HCT116 (cell line): ENCODE data around the gene PTPRO.

ENCODE experiments used
- ELF1 ChIP-seq: IDR thresholded peaks from 2 replicates; pipeline ENCODE4 v1.6.1; 2012; ENCODE audit warnings: low read depth, borderline replicate concordance
- JUND ChIP-seq: IDR thresholded peaks from 2 replicates; pipeline ENCODE4 v1.6.1; 2012
- POLR2A ChIP-seq: IDR thresholded peaks from 2 replicates; pipeline ENCODE4 v1.7.0; 2011; ENCODE audit warnings: borderline replicate concordance; ENCODE audit not compliant: insufficient read depth, insufficient read length; ENCODE audit errors: extremely low read depth
- POLR2AphosphoS5 ChIP-seq: IDR thresholded peaks from 2 replicates; pipeline ENCODE4 v1.6.1; 2011; ENCODE audit warnings: mild to moderate bottlenecking, low read depth, low read length, moderate library complexity
- SRF ChIP-seq: IDR thresholded peaks from 2 replicates; pipeline ENCODE4 v1.6.1; 2012; ENCODE audit warnings: low read depth
- YY1 ChIP-seq: IDR thresholded peaks from 2 replicates; pipeline ENCODE4 v1.6.1; 2011; ENCODE audit warnings: low read length, low read depth, moderate library complexity, mild to moderate bottlenecking; ENCODE audit not compliant: insufficient replicate concordance; ENCODE audit errors: extremely low read depth
- ZNF274 ChIP-seq: fragments of 200-500 bp; sonication (Bioruptor generic); IDR thresholded peaks from 2 replicates; pipeline ENCODE4 v1.6.1; 2014; ENCODE audit warnings: mild to moderate bottlenecking, low read depth, low read length, inconsistent platforms
- TF ChIP-seq, protein P1 (sequence below), 3 experiments: fragments of 200-600 bp in 1 of 3; sonication (generic) in 1 of 3; IDR thresholded peaks in 2 of 3; conservative IDR thresholded peaks in 1 of 3; 2 replicates each; pipeline ENCODE4 v1.5.1; 2012 to 2017; ENCODE audit warnings: low read depth in 2 of 3, low read length in 2 of 3, antibody characterized with exemption in 1 of 3, borderline replicate concordance in 1 of 3, control low read depth in 1 of 3, mild to moderate bottlenecking in 1 of 3, mixed read lengths in 1 of 3, mixed run types in 1 of 3, moderate library complexity in 1 of 3; ENCODE audit not compliant: insufficient read depth in 1 of 3
- TF ChIP-seq, protein P2 (sequence below): IDR thresholded peaks from 2 replicates; pipeline ENCODE4 v1.6.1; 2012

DNA sequence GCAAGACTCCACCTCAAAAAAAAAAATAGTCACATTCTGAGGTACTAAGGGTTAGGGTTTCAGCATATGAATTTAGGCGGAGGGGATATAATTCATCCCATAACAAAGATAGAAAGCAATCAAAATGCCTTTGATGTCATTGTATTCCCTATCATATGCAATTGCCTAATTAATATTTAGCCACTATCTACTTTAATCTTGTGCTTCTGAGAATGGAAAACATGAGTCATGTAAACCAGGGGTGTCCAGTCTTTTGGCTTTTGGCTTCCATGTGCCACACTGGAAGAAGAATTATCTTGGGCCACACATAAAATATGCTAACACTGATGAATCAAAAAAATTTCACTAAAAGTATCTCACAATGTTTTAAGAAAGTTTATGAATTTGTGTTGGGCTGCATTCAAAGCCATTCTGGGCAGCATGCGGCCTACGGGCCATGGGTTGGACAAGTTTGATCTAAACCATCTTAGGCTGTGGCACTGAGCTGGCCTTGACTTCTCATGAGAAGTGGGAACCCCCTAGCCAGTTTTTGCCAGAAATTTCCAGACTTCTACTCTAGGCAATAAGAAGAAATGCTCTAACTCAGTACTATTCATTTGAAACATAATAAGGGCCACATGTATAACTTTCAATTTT, 219.8 kb downstream of the PTPRO start:
- TF ChIP-seq SRF (no peak), POLR2AphosphoS5 (no peak), POLR2A (no peak), JUND (no peak), ELF1 (no peak), YY1 (no peak), ZNF274 (no peak)
- TF ChIP-seq, protein P1, sequence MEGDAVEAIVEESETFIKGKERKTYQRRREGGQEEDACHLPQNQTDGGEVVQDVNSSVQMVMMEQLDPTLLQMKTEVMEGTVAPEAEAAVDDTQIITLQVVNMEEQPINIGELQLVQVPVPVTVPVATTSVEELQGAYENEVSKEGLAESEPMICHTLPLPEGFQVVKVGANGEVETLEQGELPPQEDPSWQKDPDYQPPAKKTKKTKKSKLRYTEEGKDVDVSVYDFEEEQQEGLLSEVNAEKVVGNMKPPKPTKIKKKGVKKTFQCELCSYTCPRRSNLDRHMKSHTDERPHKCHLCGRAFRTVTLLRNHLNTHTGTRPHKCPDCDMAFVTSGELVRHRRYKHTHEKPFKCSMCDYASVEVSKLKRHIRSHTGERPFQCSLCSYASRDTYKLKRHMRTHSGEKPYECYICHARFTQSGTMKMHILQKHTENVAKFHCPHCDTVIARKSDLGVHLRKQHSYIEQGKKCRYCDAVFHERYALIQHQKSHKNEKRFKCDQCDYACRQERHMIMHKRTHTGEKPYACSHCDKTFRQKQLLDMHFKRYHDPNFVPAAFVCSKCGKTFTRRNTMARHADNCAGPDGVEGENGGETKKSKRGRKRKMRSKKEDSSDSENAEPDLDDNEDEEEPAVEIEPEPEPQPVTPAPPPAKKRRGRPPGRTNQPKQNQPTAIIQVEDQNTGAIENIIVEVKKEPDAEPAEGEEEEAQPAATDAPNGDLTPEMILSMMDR (IDR thresholded peaks at IDR 0.05 in 2 of 3, conservative IDR thresholded peaks at IDR 0.05 in 1 of 3; ENCODE audit: borderline replicate concordance in 1 of 3, insufficient read depth in 1 of 3, low read depth in 2 of 3, low read length in 2 of 3) = no peak
- TF ChIP-seq, protein P2, sequence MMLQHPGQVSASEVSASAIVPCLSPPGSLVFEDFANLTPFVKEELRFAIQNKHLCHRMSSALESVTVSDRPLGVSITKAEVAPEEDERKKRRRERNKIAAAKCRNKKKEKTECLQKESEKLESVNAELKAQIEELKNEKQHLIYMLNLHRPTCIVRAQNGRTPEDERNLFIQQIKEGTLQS = no peak
